HG02973 (cell line): ENCODE results near the gene CHMP6.

Experiments used
- ATAC-seq: cut with Tn5 transposase; IDR thresholded peaks from one replicate; pipeline ENCODE4 v1.9.1; 2021; ENCODE audit warnings: moderate library complexity; ENCODE audit not compliant: unreplicated experiment

Gene CHMP6

GRCh38 chr17:81042606-81043005 lies 51.0 kb downstream of the CHMP6 start:
- ATAC-seq: no peak

GRCh38 chr17:81043319-81043724 lies 51.7 kb downstream of the CHMP6 start:
- ATAC-seq: no peak

GRCh38 chr17:81043725-81044427 lies 52.2 kb downstream of the CHMP6 start:
- no peak for ATAC-seq

- ATAC-seq: no peak
These were observed 52.8 kb downstream of the CHMP6 start for GRCh38 chr17:81044428-81044763.

GRCh38 chr17:81044764-81045589 lies 53.3 kb downstream of the CHMP6 start:
- no peak for ATAC-seq

- ATAC-seq: no peak
These were observed 54.0 kb downstream of the CHMP6 start for GRCh38 chr17:81045590-81046095.

GRCh38 chr17:81046132-81046769 lies 54.6 kb downstream of the CHMP6 start:
- ATAC-seq: no peak

- ATAC-seq: no peak
These were observed 55.2 kb downstream of the CHMP6 start for GRCh38 chr17:81046770-81047359.

- no peak for ATAC-seq
These were observed 57.3 kb downstream of the CHMP6 start for GRCh38 chr17:81048827-81049371.

- no peak for ATAC-seq
These were observed 57.8 kb downstream of the CHMP6 start for GRCh38 chr17:81049372-81049911.
